ENCODE measurements around the gene TMEM79.

TMEM79 gene, protein sequence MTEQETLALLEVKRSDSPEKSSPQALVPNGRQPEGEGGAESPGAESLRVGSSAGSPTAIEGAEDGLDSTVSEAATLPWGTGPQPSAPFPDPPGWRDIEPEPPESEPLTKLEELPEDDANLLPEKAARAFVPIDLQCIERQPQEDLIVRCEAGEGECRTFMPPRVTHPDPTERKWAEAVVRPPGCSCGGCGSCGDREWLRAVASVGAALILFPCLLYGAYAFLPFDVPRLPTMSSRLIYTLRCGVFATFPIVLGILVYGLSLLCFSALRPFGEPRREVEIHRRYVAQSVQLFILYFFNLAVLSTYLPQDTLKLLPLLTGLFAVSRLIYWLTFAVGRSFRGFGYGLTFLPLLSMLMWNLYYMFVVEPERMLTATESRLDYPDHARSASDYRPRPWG

DNA sequence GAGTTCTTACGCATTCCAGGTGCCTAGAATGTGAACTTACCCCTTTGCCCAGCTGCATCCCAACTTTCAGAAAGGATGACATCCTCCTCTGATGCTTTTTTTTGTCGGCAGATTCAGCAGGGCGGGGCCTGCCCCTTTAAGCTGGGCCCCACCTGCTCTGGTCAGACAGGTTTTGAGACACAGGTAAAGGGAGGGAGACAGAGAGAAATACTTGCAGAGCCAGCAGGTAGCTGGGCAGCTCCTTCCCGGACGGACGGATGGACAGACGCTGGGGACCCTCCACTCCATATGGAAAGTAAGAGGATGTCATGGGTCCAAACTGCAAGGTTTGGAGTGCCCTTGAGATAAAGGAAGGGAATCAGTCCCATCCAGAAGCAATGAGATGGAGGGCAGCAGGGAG is at the start of gene TMEM79:
TMEM79 (plus strand) TSS at position 214 of the 400 bp plus-strand sequence. CDS start 902 bp downstream, outside the sequence.
- no peak for DNase-seq

DNA sequence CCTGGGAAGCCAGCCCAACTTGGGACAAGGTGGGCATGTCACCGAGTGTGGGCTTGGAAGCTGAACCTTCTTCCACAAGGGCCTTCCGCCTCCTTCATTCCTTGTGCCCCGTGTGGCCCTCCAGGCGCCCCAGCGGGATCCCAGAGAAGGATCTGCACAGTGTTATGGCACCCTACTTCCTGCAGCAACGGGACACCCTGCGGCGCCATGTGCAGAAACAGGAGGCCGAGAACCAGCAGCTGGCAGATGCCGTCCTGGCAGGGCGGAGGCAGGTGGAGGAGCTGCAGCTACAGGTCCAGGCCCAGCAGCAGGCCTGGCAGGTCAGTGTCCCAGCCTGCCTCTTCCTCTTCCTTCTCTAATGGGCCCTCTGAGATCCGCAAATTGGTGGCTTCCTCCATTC is 48.0 kb upstream of the TMEM79 start:
- DNase-seq = no peak

DNA sequence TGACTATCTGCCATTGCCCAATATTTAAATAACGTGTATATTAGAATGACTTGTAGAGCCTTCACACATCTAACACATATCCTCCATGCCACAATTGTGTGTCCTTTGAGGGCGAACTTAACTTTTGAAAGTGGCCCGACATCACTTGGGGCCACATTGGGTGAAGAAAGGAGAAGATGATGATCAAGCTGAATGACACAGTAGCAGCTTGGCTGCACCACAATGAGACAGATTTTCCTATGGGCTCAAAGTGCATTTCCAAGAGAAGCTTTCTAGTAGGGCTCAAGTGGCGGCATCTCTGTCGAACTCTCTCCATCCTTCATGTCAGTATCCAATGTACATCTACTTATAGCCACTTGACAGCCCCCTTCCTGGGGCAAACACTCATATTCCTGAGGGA is 45.9 kb upstream of the TMEM79 start:
- no peak for DNase-seq

DNA sequence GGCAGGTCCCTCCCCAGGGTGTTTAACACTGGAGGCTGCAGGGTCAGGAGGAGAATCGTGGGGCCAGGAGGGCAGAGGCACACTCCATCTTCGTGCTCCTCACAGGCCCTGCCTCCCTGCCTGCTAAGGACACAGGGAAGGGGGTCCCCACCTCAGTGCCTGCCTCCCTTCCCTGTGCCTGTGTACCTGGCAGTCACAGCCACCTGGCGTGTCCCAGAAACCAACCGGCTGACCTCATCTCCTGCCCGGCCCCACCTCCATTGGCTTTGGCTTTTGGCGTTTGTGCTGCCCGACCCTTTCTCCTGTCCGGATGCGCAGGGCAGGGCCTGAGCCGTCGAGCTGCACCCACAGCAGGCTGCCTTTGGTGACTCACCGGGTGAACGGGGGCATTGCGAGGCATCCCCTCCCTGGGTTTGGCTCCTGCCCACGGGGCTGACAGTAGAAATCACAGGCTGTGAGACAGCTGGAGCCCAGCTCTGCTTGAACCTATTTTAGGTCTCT is 42.8 kb upstream of the TMEM79 start:
- DNase-seq = no peak

DNA sequence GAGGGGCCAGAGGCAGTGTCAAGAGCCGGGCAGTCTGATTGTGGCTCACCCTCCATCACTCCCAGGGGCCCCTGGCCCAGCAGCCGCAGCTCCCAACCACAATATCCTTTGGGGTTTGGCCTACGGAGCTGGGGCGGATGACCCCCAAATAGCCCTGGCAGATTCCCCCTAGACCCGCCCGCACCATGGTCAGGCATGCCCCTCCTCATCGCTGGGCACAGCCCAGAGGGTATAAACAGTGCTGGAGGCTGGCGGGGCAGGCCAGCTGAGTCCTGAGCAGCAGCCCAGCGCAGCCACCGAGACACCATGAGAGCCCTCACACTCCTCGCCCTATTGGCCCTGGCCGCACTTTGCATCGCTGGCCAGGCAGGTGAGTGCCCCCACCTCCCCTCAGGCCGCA is 42.2 kb upstream of the TMEM79 start, which contains the start of gene BGLAP:
BGLAP (plus strand) TSS at position 259 of the 400 bp plus-strand sequence; CDS start at position 307, 48 bp downstream.
- no peak for DNase-seq

DNA sequence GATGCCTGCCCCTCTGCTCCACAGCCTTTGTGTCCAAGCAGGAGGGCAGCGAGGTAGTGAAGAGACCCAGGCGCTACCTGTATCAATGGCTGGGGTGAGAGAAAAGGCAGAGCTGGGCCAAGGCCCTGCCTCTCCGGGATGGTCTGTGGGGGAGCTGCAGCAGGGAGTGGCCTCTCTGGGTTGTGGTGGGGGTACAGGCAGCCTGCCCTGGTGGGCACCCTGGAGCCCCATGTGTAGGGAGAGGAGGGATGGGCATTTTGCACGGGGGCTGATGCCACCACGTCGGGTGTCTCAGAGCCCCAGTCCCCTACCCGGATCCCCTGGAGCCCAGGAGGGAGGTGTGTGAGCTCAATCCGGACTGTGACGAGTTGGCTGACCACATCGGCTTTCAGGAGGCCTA is 41.4 kb upstream of the TMEM79 start:
- no peak for DNase-seq

DNA sequence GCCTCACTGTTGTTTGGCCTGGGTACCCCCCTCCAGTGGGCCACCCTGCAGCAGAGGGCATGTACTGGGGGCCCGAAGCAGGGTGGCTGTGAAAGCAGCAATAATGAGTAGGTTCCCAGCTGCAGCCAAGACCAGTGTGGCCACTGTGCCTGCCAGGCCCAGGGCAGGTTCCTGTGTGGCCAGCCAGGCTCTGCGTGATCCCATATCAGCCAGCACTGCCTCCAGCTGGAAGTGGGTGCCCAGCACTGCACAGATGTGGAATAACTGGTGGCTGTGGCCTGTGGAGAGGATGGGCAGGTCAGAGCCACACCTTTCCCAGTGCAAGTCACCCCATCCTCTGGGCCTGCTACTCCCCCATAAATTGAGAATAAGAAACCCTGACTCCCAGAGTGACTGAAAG is 40.0 kb upstream of the TMEM79 start:
- DNase-seq = no peak

DNA sequence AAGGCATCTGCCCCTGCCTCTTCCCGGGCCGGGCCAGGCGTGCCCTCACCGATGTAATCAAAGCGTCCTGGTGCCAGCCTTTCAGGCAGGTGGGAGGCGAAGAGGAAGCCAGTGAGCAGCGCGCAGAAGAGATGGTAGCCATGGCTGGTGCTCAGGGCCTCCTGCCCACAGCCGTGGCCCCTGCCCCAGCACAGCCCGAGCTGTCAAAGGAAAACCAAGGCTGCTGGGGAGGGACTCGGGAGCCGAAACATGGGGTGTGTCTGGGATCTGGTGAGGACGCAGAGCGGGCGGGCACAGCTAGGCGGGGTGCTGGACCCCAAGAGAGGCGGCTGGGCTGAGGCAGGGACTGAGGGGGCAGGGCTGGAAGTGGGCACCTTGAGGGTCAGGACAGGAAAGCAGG is 39.4 kb upstream of the TMEM79 start:
- no peak for DNase-seq

DNA sequence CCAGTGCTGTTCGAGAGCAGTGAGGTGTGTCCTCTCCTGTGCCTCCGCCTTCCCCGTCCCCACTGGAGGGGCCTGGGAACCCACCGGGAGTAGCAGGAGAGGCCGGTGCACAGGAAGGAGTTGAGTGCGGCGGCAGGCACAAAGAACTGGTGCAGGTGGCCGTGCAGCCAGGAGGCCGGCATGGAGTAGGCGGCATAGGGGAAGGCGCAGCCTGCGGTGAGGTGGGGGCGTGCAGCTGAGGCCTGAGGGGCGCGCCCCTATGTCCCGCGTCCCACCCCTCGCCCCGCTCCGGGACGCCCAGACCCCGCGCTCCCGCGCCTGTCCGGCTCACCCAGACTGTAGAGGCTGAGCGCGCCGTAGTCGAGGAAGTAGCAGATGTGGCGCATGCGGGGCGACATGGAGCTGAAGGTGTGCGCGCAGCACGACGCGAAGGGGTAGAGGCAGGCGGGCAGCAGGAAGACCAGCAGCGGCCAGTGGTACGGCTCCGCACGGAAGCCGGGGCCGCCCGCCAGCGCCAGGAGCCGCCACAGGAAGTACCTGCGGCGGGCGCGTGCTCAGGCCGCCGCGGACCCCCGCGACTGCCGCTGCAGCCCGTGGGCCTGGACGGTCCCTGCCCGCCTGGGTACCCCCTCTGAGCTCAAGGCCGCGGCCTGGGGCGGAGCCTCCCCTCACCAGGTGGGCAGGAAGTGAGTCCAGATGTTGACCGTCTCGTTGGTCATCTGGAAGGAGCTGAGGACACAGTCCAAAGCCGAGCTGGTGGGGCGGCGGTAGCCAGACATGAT is 38.5 kb upstream of the TMEM79 start:
- DNase-seq = no peak

DNA sequence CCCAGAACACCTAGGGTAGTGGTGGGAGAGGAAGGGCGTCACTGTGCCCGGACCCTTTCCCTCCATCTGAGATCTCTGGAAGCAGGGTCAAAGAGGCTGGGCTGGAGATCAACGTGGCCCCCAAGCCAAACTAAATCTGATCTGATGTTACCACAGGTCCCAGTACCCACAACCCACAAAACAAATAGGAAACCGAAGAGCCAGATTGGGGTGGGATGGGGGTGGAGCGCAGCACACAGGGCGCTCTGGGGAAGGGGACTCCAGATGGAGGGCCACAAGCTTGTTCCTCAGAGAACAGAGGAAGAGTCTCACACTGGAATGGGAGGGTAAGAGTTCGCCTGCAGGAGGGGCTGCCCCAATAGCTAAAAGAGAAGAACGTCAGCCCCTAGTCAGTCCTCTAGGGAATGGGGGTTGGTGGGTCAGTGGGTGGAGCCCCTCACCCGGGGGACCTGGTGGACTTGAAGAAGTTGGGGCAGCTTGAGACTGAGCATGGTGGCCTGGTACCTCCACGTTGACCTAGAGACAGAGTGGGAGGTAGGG is 37.8 kb upstream of the TMEM79 start:
- DNase-seq = no peak

DNA sequence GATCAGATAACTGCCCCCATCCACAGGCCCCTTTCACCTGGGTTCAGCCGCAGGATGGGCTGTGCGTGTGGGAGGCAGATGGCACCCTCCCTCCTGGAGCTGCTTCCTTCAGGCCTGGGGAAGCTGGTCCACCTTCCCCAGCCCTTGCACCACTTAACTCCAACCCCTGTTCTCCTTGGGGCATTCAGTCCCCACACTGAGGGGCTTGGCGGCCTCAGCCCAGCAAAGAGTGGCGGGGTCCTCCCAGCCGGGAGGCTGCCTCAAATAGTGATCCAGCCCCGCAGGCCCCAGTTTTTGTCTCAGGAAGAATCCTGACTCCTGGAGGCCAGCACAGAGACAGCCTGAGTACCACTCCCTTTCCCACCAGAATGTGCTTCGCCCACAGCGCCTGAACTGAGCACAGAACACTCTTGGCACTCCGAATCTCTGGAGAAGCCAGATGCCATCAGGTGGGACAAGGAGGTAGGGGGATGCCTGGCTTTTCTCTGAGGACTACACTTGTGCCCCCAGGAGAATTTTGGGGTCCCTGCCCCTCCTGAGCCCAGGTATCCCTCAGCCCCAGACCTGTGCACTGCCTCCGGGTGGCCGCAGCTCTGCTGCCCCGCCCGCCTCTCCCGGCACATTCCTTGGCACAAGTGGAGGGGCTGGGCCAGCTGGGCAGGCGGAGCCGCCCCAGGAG is 37.2 kb upstream of the TMEM79 start:
- DNase-seq = no peak

DNA sequence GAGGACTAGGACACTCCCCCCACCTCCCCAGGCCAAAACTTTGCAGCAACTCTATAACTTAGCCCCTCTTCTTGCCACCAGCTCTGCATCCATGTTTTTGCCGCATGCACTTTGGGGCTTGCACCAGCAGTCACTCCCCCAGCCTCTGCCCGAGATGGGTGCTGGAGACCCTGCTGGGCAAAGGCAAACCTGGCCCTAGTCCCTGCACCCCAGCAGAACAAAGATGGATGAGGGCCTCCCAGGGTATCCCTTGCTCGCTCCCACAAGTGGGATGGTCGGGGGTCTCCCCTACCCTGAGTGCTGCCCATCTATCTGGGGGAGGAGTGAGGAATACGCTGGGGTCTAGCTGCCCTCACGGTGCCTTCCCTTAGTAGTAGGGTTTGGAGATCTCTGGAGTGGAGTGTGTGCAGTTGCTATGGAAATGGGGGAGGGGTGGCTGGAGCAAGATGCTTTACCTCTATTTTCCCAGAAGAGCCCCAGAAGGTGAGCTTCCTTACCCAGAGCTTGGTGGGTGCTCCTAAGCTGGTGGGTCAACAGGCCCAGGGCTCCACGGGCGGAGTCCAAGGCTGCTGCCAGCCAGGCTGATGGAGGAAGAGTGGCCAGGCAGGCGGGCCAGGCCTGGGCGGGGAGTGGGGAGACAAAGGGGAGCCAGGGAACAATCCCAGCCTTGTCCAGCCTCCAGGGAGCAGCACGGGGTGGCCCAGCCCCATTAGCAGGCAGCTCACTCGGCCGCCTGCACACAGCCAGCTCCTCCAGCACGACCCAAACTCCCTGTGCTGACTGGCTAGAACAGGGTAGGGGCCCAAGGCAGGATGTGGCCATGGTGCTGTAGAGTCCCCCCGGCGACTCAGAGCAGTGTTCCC is 36.4 kb upstream of the TMEM79 start, which contains the start of gene PAQR6:
PAQR6 (minus strand) TSS at position 597 of the 863 bp plus-strand sequence. CDS start 1,325 bp downstream, outside the sequence.
- DNase-seq = no peak

DNA sequence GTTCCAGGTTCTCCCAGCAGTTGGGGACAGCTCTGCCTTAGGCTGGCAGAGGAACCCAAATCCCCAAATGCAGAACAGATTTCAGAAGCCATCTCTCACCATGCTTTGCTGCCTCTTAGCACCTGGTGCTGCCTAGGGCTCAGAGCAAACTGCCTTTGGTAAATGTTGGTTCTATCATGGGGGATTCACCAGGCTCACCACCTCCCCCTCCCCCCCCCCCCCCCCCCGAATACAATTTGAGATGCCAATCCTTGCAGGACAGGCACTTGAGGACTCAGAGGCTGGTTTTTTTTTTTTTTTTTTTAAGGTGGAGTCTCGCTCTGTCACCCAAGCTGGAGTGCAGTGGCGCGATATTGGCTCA is 35.8 kb upstream of the TMEM79 start:
- DNase-seq = no peak

DNA sequence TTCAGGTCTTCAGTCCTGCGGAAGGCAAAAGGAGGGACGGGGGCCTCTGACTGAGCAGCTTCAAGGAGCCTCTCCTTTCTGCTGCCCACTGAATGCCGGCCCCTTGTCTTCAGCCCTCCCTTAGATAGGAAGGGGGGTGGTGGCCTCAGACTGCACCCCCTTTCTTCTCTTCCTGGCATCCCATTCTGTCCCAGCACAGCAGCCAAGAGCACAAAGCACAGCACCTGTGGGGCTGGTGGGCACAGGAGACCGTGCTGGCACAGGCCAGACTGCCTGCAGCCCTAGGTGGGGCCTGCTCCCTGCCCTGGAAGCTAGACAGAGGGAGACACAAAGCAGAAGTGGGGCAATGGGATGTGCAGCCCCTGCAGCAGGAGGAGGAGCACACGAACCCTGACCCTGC is 34.5 kb upstream of the TMEM79 start:
- no peak for DNase-seq

DNA sequence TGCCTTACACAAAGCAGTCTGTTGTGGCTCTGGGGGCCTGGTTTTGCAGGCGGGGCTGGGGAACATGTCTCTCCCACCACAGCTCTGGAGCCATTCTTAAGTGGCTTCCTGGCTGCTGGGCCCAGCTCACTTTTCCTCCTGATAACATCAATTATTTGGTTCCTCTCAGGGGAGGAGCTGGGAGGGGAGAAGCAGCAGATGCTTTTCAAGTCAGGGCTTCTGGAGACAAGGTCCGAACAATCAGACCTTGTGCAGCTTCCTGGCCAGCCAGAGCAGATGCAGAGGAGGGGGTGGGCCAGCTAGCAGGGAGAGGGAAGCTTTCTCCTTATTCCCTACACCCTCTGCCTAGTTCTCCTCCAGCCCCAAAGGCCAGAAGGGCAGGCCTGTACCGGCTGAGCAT is 32.6 kb upstream of the TMEM79 start:
- no peak for DNase-seq

DNA sequence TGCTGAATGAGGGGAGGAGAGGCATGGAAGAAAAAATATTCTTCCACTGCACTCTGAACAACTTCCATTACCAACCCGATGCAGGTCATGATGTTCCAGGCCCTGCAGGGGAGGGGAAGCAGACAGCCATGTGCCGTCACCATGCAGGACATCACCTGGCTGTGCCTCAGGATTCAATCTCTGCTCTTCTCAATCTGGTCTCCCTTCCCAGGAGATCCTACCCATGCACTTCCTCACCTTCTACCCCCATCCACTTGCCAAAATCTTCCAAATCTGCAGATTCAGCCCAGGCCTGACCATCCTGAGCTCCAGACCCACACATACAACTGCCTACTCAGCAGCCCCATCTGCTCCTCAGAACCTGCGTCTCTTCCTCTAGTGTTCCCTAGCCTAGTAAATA is 30.5 kb upstream of the TMEM79 start:
- no peak for DNase-seq

DNA sequence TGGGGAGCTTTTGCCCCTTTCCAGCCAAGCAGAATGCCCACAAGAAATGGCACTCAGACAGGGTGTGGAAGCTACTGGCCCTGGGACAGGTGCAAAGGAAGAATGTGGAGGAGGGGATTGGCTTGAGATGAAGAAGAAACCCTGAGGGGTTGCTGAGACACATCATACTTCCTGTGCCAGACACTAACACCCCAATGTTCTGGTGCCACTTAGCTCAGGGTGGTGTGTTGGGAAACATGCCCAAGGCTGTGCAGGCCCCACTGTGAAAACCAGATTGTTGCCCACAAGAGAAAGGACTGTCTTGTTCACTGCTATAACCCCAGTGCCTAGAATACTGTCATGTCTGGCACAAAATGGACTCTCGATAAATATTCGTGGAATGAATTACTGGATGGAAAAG is 26.4 kb upstream of the TMEM79 start:
- DNase-seq = no peak

DNA sequence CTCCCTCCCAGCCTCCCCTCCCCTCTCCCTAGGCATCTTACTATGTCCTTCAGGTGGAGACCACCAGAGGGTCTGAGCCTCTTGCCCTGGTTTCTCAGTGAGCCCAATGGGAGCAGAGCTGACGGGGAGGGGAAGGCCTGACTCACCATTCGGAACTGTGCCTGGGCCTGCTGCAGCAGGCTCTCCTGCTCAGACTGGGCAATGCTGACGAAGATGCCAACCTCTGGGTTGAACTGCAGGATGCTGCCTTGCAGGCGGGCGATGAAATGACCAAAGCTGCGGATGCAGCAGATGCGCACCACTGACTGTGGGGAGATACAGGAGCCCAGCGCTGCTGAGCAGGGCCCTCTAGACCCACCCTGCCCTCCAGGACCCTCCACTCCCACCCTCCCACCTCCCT is 25.3 kb upstream of the TMEM79 start:
- DNase-seq = no peak

DNA sequence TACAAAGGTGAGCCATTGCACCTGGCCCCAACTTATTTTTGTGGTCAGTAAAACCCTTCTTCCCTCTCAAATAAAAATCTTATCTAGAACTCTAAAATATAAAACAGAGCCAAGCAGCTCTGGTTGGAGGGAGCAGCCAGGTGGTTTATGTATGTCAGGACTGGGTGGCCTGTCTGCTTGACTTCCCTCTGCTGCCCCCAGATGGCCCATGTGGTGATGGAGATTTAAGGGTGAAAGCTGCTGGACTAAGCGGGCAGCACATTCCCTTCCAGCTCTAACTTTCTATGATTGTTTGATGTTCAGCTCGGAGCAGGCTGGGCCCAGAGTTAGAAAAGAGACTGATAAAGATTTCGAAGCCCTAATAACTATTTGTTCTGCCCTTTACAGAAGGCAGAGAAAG is 24.3 kb upstream of the TMEM79 start:
- no peak for DNase-seq

DNA sequence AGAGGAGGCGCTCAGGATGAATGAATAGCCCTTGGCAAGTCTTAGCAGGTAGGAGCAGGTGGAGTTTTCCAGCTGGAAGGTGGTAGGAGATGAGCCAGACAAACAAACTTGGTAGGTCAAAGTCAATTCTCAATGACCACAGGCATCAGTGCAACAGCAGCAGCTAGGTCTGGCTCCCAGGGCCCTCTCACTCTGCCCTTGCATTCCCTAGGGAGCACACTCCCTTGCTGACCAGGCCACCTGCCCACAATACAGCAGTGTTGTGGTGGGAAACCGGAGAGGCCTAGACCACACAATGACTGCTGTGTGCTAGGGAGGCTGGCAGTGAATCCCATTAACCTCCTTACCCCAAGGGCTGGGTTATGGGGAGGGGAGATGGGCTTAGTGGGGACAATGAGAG is 23.2 kb upstream of the TMEM79 start:
- DNase-seq = no peak

DNA sequence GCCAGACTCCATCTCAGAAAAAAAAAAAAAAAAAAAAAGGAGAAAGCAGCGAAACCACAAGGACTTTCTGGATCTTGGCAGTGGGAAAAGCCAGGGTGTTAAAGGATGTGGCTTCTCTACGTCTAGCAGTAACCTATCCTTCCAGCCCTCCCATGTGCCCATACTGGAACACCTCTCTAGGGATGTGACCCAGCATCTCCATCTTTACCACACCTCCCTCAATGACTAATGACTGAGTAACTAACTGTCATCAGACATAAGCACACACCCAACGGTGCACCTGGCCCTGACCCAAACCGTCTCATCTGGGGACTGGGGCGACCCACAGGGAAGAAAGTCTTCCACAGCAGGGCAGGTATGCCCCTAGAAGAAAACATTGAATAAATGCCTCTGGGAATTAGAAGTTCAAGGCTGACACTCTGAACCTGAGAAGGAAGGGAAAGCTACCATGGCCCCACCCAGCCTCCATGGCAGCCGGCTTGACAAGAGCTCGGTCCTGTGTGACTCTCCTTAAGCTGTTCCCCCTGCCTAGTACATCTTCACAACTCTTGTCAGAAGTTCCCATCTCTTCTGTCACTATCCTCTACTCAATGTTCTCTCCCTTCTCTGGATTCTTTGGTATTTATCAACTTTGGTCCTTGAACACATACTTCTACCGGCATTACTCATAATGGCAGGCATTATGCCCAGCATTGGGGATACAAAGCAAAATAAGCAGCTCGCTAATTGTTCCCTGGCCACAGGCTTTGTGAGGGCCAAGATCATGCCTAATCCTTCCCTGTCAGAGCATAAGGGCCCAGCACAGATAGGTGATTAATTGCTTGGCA is 21.5 kb upstream of the TMEM79 start:
- DNase-seq = peak in 1 of 2 experiments; percentile 8

All from SW 1271 (cell line).